Kidney epithelial cell (primary cell): ENCODE results near the gene RPTN. TPM values are rescaled to one million over a fixed set of nuclear protein-coding genes. Genes with fewer than 3 reads are reported as not detected.
"Not testable (repeated sequence)": the region's sequence is repeated elsewhere in the genome, so short reads cannot be mapped to it uniquely, and the experiment has no call there.

ENCODE experiments used
- DNase-seq: peaks from one replicate; pipeline ENCODE4 v3.0.0-alpha.2; 2010; ENCODE audit warnings: low read depth
- H3K27me3 ChIP-seq: 2 replicates; pipeline ENCODE4 v1.6.0; 2011; ENCODE audit warnings: low read length; ENCODE audit not compliant: control insufficient read depth, insufficient read depth
- H3K36me3 ChIP-seq: 2 replicates; pipeline ENCODE4 v1.5.1; 2011; ENCODE audit warnings: low read length; ENCODE audit not compliant: control insufficient read depth, insufficient read depth
- H3K4me3 ChIP-seq: 2 replicates; pipeline ENCODE4 v1.5.1; 2011; ENCODE audit warnings: low read depth, mild to moderate bottlenecking, control low read depth, low read length
- total RNA-seq: library from RNA; depleted of rRNA; stranded (reverse); fragments of >200 nt; gene quantifications from 2 replicates; pipeline ENCODE4 v1.2.3, GENCODE V29; 2015
- TF ChIP-seq, protein P1 (sequence below): IDR thresholded peaks from 2 replicates; pipeline ENCODE4 v1.5.1; 2011; ENCODE audit warnings: mild to moderate bottlenecking, moderate library complexity, low read length, control low read depth, inconsistent platforms; ENCODE audit not compliant: insufficient read depth, poor library complexity, severe bottlenecking

The RPTN gene
- total RNA-seq, 1 donor from 2014 or later: not detected

DNA sequence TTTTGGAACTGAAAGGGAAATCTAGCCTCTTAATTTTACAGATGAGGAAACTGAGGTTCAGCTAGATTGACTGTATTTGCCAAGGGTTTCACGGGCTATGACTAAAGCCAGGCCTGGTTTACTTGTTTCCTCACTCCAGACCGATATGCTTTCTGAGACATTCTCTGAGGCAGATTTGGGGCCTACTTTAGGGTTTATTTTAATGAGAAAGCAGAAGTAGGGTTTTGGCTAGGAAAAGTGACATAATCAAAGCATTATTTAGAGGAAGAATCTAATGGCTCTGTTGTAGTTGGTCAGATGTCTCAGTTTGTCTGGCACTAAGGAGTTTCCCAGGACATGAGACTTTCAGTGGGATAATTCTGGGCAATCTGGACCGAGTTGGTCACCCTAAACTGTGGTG lies 1.5 kb upstream of the RPTN start:
- Histone ChIP-seq H3K36me3 (no peaks in the 10 kb centered on the region), H3K27me3 (no peaks in the 10 kb centered on the region), H3K4me3 (no peak overlapping the region)
- TF ChIP-seq, protein P1, sequence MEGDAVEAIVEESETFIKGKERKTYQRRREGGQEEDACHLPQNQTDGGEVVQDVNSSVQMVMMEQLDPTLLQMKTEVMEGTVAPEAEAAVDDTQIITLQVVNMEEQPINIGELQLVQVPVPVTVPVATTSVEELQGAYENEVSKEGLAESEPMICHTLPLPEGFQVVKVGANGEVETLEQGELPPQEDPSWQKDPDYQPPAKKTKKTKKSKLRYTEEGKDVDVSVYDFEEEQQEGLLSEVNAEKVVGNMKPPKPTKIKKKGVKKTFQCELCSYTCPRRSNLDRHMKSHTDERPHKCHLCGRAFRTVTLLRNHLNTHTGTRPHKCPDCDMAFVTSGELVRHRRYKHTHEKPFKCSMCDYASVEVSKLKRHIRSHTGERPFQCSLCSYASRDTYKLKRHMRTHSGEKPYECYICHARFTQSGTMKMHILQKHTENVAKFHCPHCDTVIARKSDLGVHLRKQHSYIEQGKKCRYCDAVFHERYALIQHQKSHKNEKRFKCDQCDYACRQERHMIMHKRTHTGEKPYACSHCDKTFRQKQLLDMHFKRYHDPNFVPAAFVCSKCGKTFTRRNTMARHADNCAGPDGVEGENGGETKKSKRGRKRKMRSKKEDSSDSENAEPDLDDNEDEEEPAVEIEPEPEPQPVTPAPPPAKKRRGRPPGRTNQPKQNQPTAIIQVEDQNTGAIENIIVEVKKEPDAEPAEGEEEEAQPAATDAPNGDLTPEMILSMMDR: no peak
- DNase-seq: no peak

DNA sequence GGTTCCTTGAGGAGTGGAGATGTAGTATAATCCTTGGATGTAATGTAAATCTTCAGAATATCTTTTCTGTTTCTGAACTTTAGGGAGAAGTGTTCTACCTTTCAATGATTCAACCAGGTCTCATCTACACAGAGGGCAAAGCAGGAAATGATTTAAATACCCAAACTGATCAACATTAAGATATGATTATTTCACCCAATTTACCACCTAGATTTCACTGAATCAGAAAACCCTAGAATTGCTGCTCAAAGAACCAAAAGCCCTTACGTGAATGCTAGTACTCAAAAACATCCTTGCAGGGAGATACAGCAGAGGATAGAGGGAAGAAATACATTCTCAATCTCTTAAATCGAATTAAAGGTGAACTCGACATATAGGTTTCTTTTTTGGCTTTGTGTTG lies 5.0 kb downstream of the RPTN start:
- Histone ChIP-seq H3K4me3 (no peak overlapping the region), H3K27me3 (no peaks in the 10 kb centered on the region), H3K36me3 (no peaks in the 10 kb centered on the region)
- TF ChIP-seq, protein P1: no peak
- DNase-seq: no peak

DNA sequence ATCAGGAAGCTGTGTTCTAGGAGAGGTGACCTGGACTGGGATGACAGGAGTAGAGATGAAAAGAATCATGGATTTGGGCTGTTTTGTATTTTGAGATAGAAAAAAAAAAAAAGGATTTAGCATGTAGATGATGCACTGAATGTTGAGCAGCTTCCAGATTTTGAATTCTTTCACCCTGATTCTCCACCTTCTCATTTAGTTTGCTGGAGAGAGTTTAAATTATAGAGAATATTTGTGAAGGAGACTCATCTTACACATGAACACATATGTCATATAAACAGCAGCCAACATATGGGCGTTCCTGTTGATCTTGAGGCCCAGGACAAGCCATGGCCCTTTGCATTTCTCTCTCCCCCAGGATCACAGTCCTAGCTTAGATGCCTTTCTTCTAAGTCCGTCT lies 7.4 kb downstream of the RPTN start:
- no peak for DNase-seq
- TF ChIP-seq, protein P1: no peak
- no peaks in the 10 kb centered on the region for H3K27me3 ChIP-seq
- H3K36me3 ChIP-seq: no peaks in the 10 kb centered on the region
- no peak overlapping the region for H3K4me3 ChIP-seq

DNA sequence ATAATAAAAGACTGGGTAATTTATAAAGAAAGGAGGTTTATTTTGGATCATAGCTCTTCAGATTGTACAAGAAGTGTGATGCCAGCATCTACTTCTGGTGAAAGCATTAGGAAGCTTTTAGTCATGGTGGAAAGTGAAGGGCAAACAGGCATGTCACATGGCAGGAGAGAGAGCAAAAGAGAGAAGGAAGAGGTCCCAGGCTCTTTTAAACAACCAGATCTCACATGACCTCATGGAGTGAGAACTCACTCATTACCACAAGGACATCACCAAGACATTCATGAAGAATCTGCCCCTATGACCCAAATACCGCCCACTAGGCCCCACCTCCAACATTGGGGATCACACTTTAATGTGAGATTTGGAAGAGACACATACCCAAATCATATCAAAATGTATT lies 10.0 kb downstream of the RPTN start:
- TF ChIP-seq, protein P1: no peak
- Histone ChIP-seq H3K27me3 (no peaks in the 10 kb centered on the region), H3K36me3 (no peaks in the 10 kb centered on the region), H3K4me3 (no peak overlapping the region)
- DNase-seq: no peak

DNA sequence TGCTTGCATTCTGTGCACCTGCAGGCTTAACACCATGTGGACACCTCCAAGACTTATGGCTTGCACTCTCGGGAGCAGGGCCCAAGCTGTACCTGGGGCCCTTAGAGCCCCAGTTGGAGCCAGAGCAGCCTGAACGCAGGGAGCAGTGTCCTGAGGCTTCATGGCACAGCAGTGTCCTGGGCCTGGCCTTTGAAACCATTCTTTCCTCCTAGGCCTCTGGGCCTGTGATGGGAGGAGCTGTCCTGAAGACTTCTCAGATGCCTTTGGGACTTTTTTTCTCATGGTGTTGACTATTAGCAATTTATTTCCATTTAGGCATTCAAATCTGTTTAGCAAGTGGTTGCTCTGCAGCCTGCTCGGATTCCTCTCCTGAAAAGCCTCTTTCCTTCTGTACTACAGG lies 11.0 kb downstream of the RPTN start:
- H3K4me3 ChIP-seq: no peak overlapping the region
- H3K27me3 ChIP-seq: no peaks in the 10 kb centered on the region
- H3K36me3 ChIP-seq: no peaks in the 10 kb centered on the region
- no peak for DNase-seq
- TF ChIP-seq, protein P1: no peak

DNA sequence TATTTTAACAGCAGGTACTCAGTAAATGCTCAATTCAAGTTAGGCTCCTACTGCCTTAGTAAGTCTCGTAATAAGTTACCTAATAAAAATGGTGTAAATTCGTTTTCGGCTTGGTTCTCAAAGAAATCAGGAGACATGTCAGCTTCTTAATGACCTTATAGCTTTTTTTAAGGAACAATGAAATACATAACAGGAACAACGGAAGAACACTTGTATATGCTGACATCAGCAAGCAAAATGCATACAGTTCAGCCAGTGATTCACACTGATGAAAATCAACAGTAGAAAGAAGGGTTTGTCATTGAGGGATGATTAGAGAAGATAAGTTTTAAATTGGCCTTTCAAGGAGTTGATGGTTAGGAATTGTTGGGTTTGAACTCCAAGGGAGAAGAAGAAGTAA lies 13.3 kb downstream of the RPTN start:
- Histone ChIP-seq H3K36me3 (no peaks in the 10 kb centered on the region), H3K4me3 (no peak overlapping the region), H3K27me3 (no peaks in the 10 kb centered on the region)
- TF ChIP-seq, protein P1: no peak
- no peak for DNase-seq

DNA sequence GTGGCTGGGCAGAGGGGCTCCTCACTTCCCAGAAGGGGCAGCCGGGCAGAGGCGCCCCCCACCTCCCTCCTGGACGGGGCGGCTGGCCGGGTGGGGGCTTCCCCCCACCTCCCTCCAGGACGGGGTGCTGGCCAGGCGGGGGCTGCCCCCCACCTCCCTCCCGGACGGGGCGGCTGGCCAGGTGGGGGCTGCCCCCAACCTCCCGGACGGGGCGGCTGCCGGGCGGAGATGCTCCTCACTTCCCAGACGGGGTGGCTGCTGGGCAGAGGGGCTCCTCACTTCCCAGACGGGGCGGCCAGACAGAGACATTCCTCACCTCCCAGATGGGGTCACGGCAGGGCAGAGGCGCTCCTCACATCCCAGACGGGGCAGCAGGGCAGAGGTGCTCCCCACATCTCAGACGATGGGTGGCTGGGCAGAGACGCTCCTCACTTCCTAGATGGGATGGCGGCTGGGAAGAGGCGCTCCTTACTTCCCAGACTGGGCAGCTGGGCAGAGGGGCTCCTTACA lies 14.3 kb downstream of the RPTN start:
- not testable (repeated sequence) for H3K4me3 ChIP-seq, H3K36me3 ChIP-seq, DNase-seq

More for the DNA sequence above, 14.3 kb downstream of the RPTN start:
- not testable (repeated sequence) for H3K27me3 ChIP-seq
